Stromal cell of bone marrow (primary cell): ENCODE data around the gene SPEM2.
"Not testable (repeated sequence)": the region's sequence is repeated elsewhere in the genome, so short reads cannot be mapped to it uniquely, and the experiment has no call there.

ENCODE experiments used
- DNase-seq: peaks from one replicate; pipeline ENCODE4 v3.0.0-alpha.2; 2012; ENCODE audit warnings: low read depth

Gene SPEM2

GRCh38 chr17:7442142-7442541 is 16.7 kb downstream of the SPEM2 start:
- DNase-seq, result no peak

- DNase-seq, result no peak
Measured at GRCh38 chr17:7443499-7444485, 18.4 kb downstream of the SPEM2 start.

GRCh38 chr17:7444682-7445618 is 19.5 kb downstream of the SPEM2 start, which contains the start of gene CHRNB1:
Gene CHRNB1 (plus strand): TSS chr17:7445061. CDS start chr17:7445128, 67 bp downstream.
- no peak for DNase-seq

GRCh38 chr17:7445619-7445968 is 20.2 kb downstream of the SPEM2 start:
- DNase-seq, result no peak

- DNase-seq, result no peak
Measured at GRCh38 chr17:7448461-7448860, 23.0 kb downstream of the SPEM2 start.

- DNase-seq, result no peak
Measured at GRCh38 chr17:7459961-7460545, 34.6 kb downstream of the SPEM2 start.

GRCh38 chr17:7460850-7461660 is 35.6 kb downstream of the SPEM2 start:
- no peak for DNase-seq

GRCh38 chr17:7462474-7463371 is 37.3 kb downstream of the SPEM2 start:
- no peak for DNase-seq

GRCh38 chr17:7463372-7463846 is 38.0 kb downstream of the SPEM2 start:
- DNase-seq, result no peak

GRCh38 chr17:7464081-7464480 is 38.7 kb downstream of the SPEM2 start:
- no peak for DNase-seq

- DNase-seq, result no peak
Measured at GRCh38 chr17:7465597-7466275, 40.3 kb downstream of the SPEM2 start.

- DNase-seq, result no peak
Measured at GRCh38 chr17:7466318-7466638, 40.9 kb downstream of the SPEM2 start.

- DNase-seq, result peak; percentile 58
Measured at GRCh38 chr17:7466639-7467341, 41.4 kb downstream of the SPEM2 start.

GRCh38 chr17:7467498-7467897 is 42.1 kb downstream of the SPEM2 start:
- DNase-seq, result no peak

- DNase-seq, result no peak
Measured at GRCh38 chr17:7468290-7468689, 42.9 kb downstream of the SPEM2 start.

- DNase-seq, result no peak
Measured at GRCh38 chr17:7468804-7469389, 43.5 kb downstream of the SPEM2 start.

- not testable (repeated sequence) for DNase-seq
Measured at GRCh38 chr17:7469843-7470242, 44.4 kb downstream of the SPEM2 start.

- not testable (repeated sequence) for DNase-seq
Measured at GRCh38 chr17:7470457-7470973, 45.1 kb downstream of the SPEM2 start.
